Measurements from ENCODE around the gene ARHGAP28. TPM values are rescaled to one million over a fixed set of nuclear protein-coding genes. Genes with fewer than 3 reads are reported as not detected.

The ARHGAP28 gene
- total RNA-seq, 4 donors from 2014 or later, result 2.5 to 11.1 (median 5.5) TPM

GRCh38 chr18:6860804-6861448 is 131.4 kb downstream of the ARHGAP28 start:
- Histone ChIP-seq H3K4me1 (no peaks in the 10 kb centered on the region), H3K4me3 (no peak overlapping the region), H3K27ac (no peak overlapping the region), H3K27me3 (no peaks in the 10 kb centered on the region), H3K36me3 (no peaks in the 10 kb centered on the region), H3K9me3 (no peaks in the 10 kb centered on the region)
- TF ChIP-seq POLR2A (IDR thresholded peaks at IDR 0.05) (no peak), EP300 (IDR thresholded peaks at IDR 0.05) (no peak), CTCF (IDR thresholded peaks at IDR 0.05) (no peak)
- no peak for DNase-seq (ENCODE audit: low spot score in 2 of 2)
- WGBS, result 92% methylated on average over 4 of the region's 4 CpGs

- no peak for DNase-seq (ENCODE audit: low spot score in 2 of 2)
- no peaks in the 10 kb centered on the region for H3K27me3 ChIP-seq
- no peaks in the 10 kb centered on the region for H3K4me1 ChIP-seq
- no peaks in the 10 kb centered on the region for H3K9me3 ChIP-seq
- TF ChIP-seq POLR2AphosphoS5 (IDR thresholded peaks at IDR 0.05), result no peak
- TF ChIP-seq CTCF (IDR thresholded peaks at IDR 0.05), result no peak
- TF ChIP-seq EP300 (IDR thresholded peaks at IDR 0.05), result no peak
- TF ChIP-seq POLR2A (IDR thresholded peaks at IDR 0.05), result no peak
- no peak overlapping the region for H3K27ac ChIP-seq
- no peak overlapping the region for H3K4me3 ChIP-seq
- H3K36me3 ChIP-seq, result no peaks in the 10 kb centered on the region
These were observed 135.7 kb downstream of the ARHGAP28 start for GRCh38 chr18:6865251-6865650.

- Histone ChIP-seq H3K4me3 (no peak overlapping the region), H3K4me1 (no peaks in the 10 kb centered on the region), H3K9me3 (no peaks in the 10 kb centered on the region), H3K27ac (no peak overlapping the region), H3K36me3 (no peaks in the 10 kb centered on the region), H3K27me3 (no peaks in the 10 kb centered on the region)
- no peak for DNase-seq (ENCODE audit: low spot score in 2 of 2)
- 88% methylated on average over 3 of the region's 3 CpGs for WGBS
- TF ChIP-seq EP300 (IDR thresholded peaks at IDR 0.05), result no peak
- no peak for TF ChIP-seq POLR2A (IDR thresholded peaks at IDR 0.05)
- no peak for TF ChIP-seq POLR2AphosphoS5 (IDR thresholded peaks at IDR 0.05)
- no peak for TF ChIP-seq CTCF (IDR thresholded peaks at IDR 0.05)
These were observed 137.1 kb downstream of the ARHGAP28 start for GRCh38 chr18:6866552-6867085.

- H3K27ac ChIP-seq, result no peak overlapping the region
- H3K9me3 ChIP-seq, result no peaks in the 10 kb centered on the region
- no peak for DNase-seq (ENCODE audit: low spot score in 2 of 2)
- WGBS, result 85% methylated on average over 6 of the region's 6 CpGs
- TF ChIP-seq POLR2AphosphoS5 (IDR thresholded peaks at IDR 0.05), result no peak
- no peak for TF ChIP-seq CTCF (IDR thresholded peaks at IDR 0.05)
- TF ChIP-seq POLR2A (IDR thresholded peaks at IDR 0.05), result no peak
- no peak for TF ChIP-seq EP300 (IDR thresholded peaks at IDR 0.05)
- no peak overlapping the region for H3K4me3 ChIP-seq
- H3K36me3 ChIP-seq, result no peaks in the 10 kb centered on the region
- no peaks in the 10 kb centered on the region for H3K27me3 ChIP-seq
- no peaks in the 10 kb centered on the region for H3K4me1 ChIP-seq
These were observed 138.5 kb downstream of the ARHGAP28 start for GRCh38 chr18:6868033-6868432.

GRCh38 chr18:6871566-6871965 is 142.1 kb downstream of the ARHGAP28 start:
- Histone ChIP-seq H3K36me3 (no peaks in the 10 kb centered on the region), H3K27ac (no peak overlapping the region), H3K4me3 (no peak overlapping the region), H3K27me3 (no peaks in the 10 kb centered on the region), H3K4me1 (no peaks in the 10 kb centered on the region), H3K9me3 (no peaks in the 10 kb centered on the region)
- 91% methylated on average over 6 of the region's 6 CpGs for WGBS
- TF ChIP-seq EP300 (IDR thresholded peaks at IDR 0.05), result no peak
- TF ChIP-seq POLR2A (IDR thresholded peaks at IDR 0.05), result no peak
- TF ChIP-seq CTCF (IDR thresholded peaks at IDR 0.05), result no peak
- no peak for TF ChIP-seq POLR2AphosphoS5 (IDR thresholded peaks at IDR 0.05)
- DNase-seq (ENCODE audit: low spot score in 2 of 2), result no peak
